Ovary (tissue), 9 donors: Measurements from ENCODE around the gene UNC13B. TPM values are rescaled to one million over a fixed set of nuclear protein-coding genes. Genes with fewer than 3 reads are reported as not detected.

Experiments
- DNase-seq, 5 donors: peaks; one replicate each; pipeline ENCODE4 v3.0.0-alpha.2; 2019 to 2020
- H3K27ac ChIP-seq, 2 donors: fragments of 200-600 bp; one replicate each; pipeline versions ENCODE4 v1.5.1 to v1.8.0; 2019 to 2022
- H3K27me3 ChIP-seq: fragments of 200-600 bp; one replicate; pipeline ENCODE4 v1.8.0; 2022
- H3K36me3 ChIP-seq: fragments of 200-600 bp; sonication (generic); one replicate; pipeline ENCODE4 v1.5.1; 2019
- H3K4me1 ChIP-seq: one replicate; pipeline ENCODE4 v1.8.1; 2013; ENCODE audit warnings: mild to moderate bottlenecking, moderate library complexity; ENCODE audit not compliant: insufficient read depth
- H3K4me3 ChIP-seq: fragments of 200-600 bp; sonication (generic); one replicate; pipeline ENCODE4 v1.5.1; 2017
- H3K9me3 ChIP-seq, 2 donors: fragments of 200-600 bp in 1 of 2; sonication (generic) in 1 of 2; one replicate each; pipeline versions ENCODE4 v1.5.1 to v1.8.1; 2013 to 2019; ENCODE audit warnings: mild to moderate bottlenecking in 1 of 2, moderate library complexity in 1 of 2
- CTCF ChIP-seq, 3 donors: fragments of 450-650 bp in 2 of 3; fragments of 200-600 bp in 1 of 3; IDR thresholded peaks; one replicate each; pipeline versions ENCODE4 v1.5.1 to v1.8.0; 2016 to 2022; ENCODE audit warnings: antibody characterized with exemption in 3 of 3, mild to moderate bottlenecking in 1 of 3
- EP300 ChIP-seq: sonication (generic); formaldehyde crosslinking; IDR thresholded peaks from one replicate; pipeline ENCODE4 v1.6.1; 2017; ENCODE audit warnings: antibody characterized with exemption
- POLR2A ChIP-seq: fragments of 450-650 bp; IDR thresholded peaks from one replicate; pipeline ENCODE4 v1.6.1; 2017; ENCODE audit warnings: antibody characterized with exemption, mild to moderate bottlenecking, moderate library complexity
- WGBS, 3 donors: extraction: QIAGEN DNeasy Blood & Tissue Kit in 1 of 3; methylation state at CpG; one replicate each; pipeline versions ENCODE4 v1.1.5 to v1.1.7; 2013 to 2017; 5-methylcytosine and 5-hydroxymethylcytosine counted together
- intact Hi-C, 4 donors: fragments of 100-400 bp; cut with DNase I; formaldehyde crosslinking; loops; one replicate each; pipeline versions ENCODE4 v1.11.0 to v1.15.1; 2022 to 2023
- polyA plus RNA-seq, 2 donors: library from polyadenylated mRNA; stranded (reverse); fragments of 200-250 nt in 1 of 2; fragments of 350-450 nt in 1 of 2; fragmentation: Illumina TruSeq in 1 of 2; extraction: RNeasy Lipid Tissue Mini Kit (QIAGEN cat#74804) in 1 of 2; gene quantifications; one replicate each; pipeline ENCODE4 v1.2.3, GENCODE V29; 2013 to 2014
- total RNA-seq, 7 donors: library from RNA; depleted of rRNA in 2 of 7; stranded (reverse); fragments of >200 nt in 2 of 7; fragmentation: NEBNext Ultra II Directional in 3 of 7; extraction: Animal tissue kit (Norgen Biotek cat#: 25700) in 3 of 7; gene quantifications; one replicate each; pipeline versions ENCODE4 v1.1.0 to v1.2.4, GENCODE V29; 2016 to 2023
- donor health status: DM: no; HTN: no; CAD: no; lungs with moderate emphysema.
- donor health status: DM: no; HTN: no; CAD: no.
- donor health status: Bipolar disorder and iron deficiency.
- donor health status: DM: yes; HTN: yes; CAD: no.
- donor health status: DM: no; HTN: no; CAD: no.
- donor health status: DM: yes; HTN: yes; CAD: no.

Gene UNC13B
- total and polyA plus RNA-seq, 9 donors: 5.7 to 30.2 (median 16.6) TPM

- intact Hi-C loops: loop anchor here in 1 of 4 donors (10.0 kb wide), 1 partner anchor 274 kb away; a partner anchor contains a TSS
- no peaks in the 10 kb centered on the region for H3K9me3 ChIP-seq
- no peak overlapping the region for H3K4me3 ChIP-seq
- 90 to 91% (median 90%) methylated on average over 6 of the region's 6 CpGs for WGBS, 3 donors
- TF ChIP-seq CTCF (IDR thresholded peaks at IDR 0.05): no peak
- no peak for TF ChIP-seq EP300
- no peak for TF ChIP-seq POLR2A
- no peaks in the 10 kb centered on the region for H3K4me1 ChIP-seq
- H3K27me3 ChIP-seq: no peaks in the 10 kb centered on the region
- no peak overlapping the region for H3K27ac ChIP-seq
- DNase-seq: no peak
- no peaks in the 10 kb centered on the region for H3K36me3 ChIP-seq
Observed at GRCh38 chr9:35168963-35169362, 7.2 kb downstream of the UNC13B start.

DNA sequence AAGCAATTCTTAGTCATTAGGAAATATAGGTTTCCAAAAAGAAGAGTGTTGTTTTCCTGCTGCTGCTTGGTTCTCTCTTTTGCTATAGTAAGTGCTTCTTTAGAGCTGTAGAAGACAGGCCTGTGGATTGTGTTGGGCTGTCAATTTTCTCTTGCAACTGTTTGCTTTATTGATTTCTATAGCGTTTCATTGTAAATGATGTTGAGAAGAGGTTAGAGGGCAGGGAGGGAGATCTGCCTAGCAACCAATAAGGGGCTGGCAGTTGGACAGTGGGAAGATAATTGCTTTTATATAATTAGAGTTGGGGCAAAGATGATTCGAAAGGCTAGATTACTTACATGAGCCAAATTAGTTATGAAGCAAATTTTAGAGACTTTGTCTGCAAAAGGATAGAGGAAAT lies 11.1 kb downstream of the UNC13B start:
- no peak for TF ChIP-seq CTCF (IDR thresholded peaks at IDR 0.05)
- Histone ChIP-seq H3K4me1 (no peaks in the 10 kb centered on the region), H3K36me3 (no peaks in the 10 kb centered on the region), H3K27me3 (no peaks in the 10 kb centered on the region), H3K9me3 (no peaks in the 10 kb centered on the region), H3K4me3 (no peak overlapping the region), H3K27ac (no peak overlapping the region)
- DNase-seq: no peak
- intact Hi-C loops: loop anchor here in 1 of 4 donors (10.0 kb wide), 1 partner anchor 62 kb away; no protein-coding TSS in a partner anchor
- WGBS, 3 donors: 25 to 50% (median 42%) methylated on average over 2 of the region's 2 CpGs

DNA sequence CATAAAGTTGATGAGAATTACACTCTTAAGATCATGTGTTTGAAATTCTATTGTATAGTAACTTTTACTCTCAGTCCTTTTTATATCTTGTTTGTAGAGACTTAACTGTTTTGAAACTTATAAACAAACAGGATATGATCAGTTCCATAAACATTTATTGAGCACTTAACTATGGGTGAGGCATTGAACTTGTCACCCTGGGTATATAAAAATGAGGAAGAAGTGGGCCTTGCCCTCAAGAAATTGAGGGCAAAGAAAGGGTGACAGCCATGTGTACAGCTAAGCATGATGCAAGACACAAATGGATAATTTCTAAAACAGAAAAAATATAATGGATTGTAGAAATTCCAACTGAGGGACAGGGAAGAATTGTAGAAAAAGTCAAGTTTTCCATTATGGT lies 15.7 kb downstream of the UNC13B start:
- H3K4me3 ChIP-seq: no peak overlapping the region
- H3K27ac ChIP-seq: no peak overlapping the region
- H3K27me3 ChIP-seq: no peaks in the 10 kb centered on the region
- TF ChIP-seq CTCF (IDR thresholded peaks at IDR 0.05): no peak
- TF ChIP-seq EP300: no peak
- no peak for TF ChIP-seq POLR2A
- no peak for DNase-seq
- H3K4me1 ChIP-seq: no peaks in the 10 kb centered on the region
- no peaks in the 10 kb centered on the region for H3K36me3 ChIP-seq
- no peaks in the 10 kb centered on the region for H3K9me3 ChIP-seq
- intact Hi-C loops: loop anchor here in 1 of 4 donors (10.0 kb wide), 1 partner anchor 57 kb away; no protein-coding TSS in a partner anchor

DNA sequence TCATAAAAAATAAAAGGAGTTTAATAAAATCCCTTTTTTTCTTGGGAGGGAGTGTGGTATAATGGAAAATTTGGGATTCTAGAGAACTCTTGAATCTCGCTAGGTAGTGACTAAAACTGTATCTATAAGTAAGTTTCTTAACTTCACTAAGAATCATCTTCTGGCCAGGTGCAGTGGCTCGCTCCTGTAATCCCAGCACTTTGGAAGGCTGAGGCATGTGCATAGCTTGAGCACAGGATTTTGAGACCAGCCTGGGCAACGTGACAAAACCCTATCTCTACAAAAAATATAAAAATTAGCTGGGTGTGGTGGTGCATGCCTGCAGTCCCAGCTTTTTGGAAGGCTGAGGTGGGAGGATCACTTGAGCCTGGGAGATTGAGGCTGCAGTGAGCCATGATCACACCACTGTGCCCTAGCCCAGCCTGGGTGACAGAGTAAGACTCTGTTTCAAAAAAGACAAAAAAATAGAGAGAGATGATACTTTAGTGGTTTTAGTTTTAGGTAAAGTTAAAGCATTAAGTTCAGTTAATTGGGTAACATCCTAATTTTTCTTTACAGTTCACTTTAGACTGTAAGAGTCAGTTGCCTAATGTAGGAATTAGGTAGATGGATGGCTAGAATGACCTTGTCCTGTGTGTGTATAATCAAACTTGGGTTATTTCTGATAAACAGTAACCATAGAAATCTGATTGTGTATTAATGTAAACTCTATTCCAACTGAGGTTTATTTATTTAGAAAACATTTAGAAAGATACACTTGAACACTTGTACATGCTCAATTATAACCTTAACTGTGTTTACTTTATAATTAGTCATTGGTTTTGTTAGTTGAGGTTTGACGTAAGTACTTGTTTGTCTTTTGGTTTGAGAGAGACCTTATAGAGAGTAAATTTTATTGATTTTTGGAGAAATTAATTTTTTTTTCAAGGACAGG lies 17.8 kb downstream of the UNC13B start:
- intact Hi-C loops: loop anchor here in 1 of 4 donors (10.0 kb wide), 1 partner anchor 55 kb away; no protein-coding TSS in a partner anchor
- no peak for DNase-seq
- H3K4me1 ChIP-seq: no peaks in the 10 kb centered on the region
- H3K27ac ChIP-seq: no peak overlapping the region
- H3K9me3 ChIP-seq: no peaks in the 10 kb centered on the region
- H3K4me3 ChIP-seq: no peak overlapping the region
- TF ChIP-seq POLR2A: no peak
- no peak for TF ChIP-seq CTCF (IDR thresholded peaks at IDR 0.05)
- TF ChIP-seq EP300: no peak
- H3K36me3 ChIP-seq: no peaks in the 10 kb centered on the region
- no peaks in the 10 kb centered on the region for H3K27me3 ChIP-seq
- 73 to 82% (median 79%) methylated on average over 4 of the region's 4 CpGs for WGBS, 3 donors
